ENCODE results near the gene IQGAP2.

GRCh38 chr5:76542241-76542640, 139.2 kb downstream of the IQGAP2 start:
- TF ChIP-seq FOXM1 (IDR thresholded peaks at IDR 0.05; ENCODE audit: borderline replicate concordance) (no peak), TARDBP (IDR thresholded peaks at IDR 0.05) (no peak)
